HepG2 (cell line): ENCODE results near the gene PEX11B. TPM values are rescaled to one million over a fixed set of nuclear protein-coding genes. Genes with fewer than 3 reads are reported as not detected.

Experiments
- ATF3 ChIP-seq: sonication (generic); formaldehyde crosslinking; IDR thresholded peaks from 2 replicates; pipeline ENCODE4 v1.4.0; 2020; ENCODE audit warnings: missing genetic modification reagents
- ATF4 ChIP-seq, 2 experiments: fragments of 450-650 bp in 1 of 2; sonication (generic) in 1 of 2; formaldehyde crosslinking; IDR thresholded peaks; 2 replicates each; pipeline versions ENCODE4 v1.5.0 to v1.8.0; 2020 to 2022; ENCODE audit warnings: mild to moderate bottlenecking in 1 of 2, missing genetic modification reagents in 1 of 2
- ATF7 ChIP-seq, 2 experiments: fragments of 450-650 bp in 1 of 2; sonication (generic) in 1 of 2; formaldehyde crosslinking in 1 of 2; IDR thresholded peaks; 2 replicates each; pipeline versions ENCODE4 v1.4.0 to v1.6.1; 2016 to 2020; ENCODE audit warnings: antibody characterized with exemption in 1 of 2, mild to moderate bottlenecking in 1 of 2, missing genetic modification reagents in 1 of 2
- BCL6 ChIP-seq: IDR thresholded peaks from 2 replicates; pipeline ENCODE4 v1.6.1; 2016; ENCODE audit warnings: missing genetic modification reagents, missing compliant biosample characterization
- HDAC2 ChIP-seq: sonication (generic); formaldehyde crosslinking; IDR thresholded peaks from 2 replicates; pipeline ENCODE4 v1.4.0; 2020; ENCODE audit warnings: missing genetic modification reagents
- HIC2 ChIP-seq: sonication (generic); formaldehyde crosslinking; IDR thresholded peaks from 2 replicates; pipeline ENCODE4 v1.9.0; 2022; ENCODE audit warnings: low read depth, missing genetic modification reagents
- KDM3A ChIP-seq: IDR thresholded peaks from 2 replicates; pipeline ENCODE4 v1.6.1; 2018; ENCODE audit warnings: low read depth, missing compliant biosample characterization
- MXI1 ChIP-seq: IDR thresholded peaks from 3 replicates; pipeline ENCODE4 v1.6.1; 2012; ENCODE audit warnings: low read depth, low read length, inconsistent platforms, borderline replicate concordance
- PHF21A ChIP-seq: sonication (generic); formaldehyde crosslinking; IDR thresholded peaks from 2 replicates; pipeline ENCODE4 v1.5.0; 2020; ENCODE audit warnings: mild to moderate bottlenecking, missing genetic modification reagents
- POLR2A ChIP-seq, 2 experiments: IDR thresholded peaks; 2 replicates each; pipeline ENCODE4 v1.6.1; 2011; ENCODE audit warnings: low read depth in 2 of 2, low read length in 2 of 2, mild to moderate bottlenecking in 1 of 2, moderate library complexity in 1 of 2; ENCODE audit not compliant: insufficient read depth in 1 of 2
- SYNCRIP ChIP-seq: fragments of 200-400 bp; formaldehyde crosslinking; IDR thresholded peaks from 2 replicates; pipeline ENCODE4 v1.6.1; 2018; ENCODE audit warnings: mild to moderate bottlenecking, low read depth, low read length; ENCODE audit not compliant: insufficient read depth
- THAP8 ChIP-seq: sonication (generic); formaldehyde crosslinking; IDR thresholded peaks from 2 replicates; pipeline ENCODE4 v1.5.1; 2020; ENCODE audit warnings: missing genetic modification reagents, mild to moderate bottlenecking, borderline replicate concordance
- ZBTB34 ChIP-seq: sonication (generic); formaldehyde crosslinking; IDR thresholded peaks from 2 replicates; pipeline ENCODE4 v1.8.0; 2022; ENCODE audit warnings: mild to moderate bottlenecking, missing genetic modification reagents
- ZBTB4 ChIP-seq: sonication (generic); formaldehyde crosslinking; IDR thresholded peaks from 2 replicates; pipeline ENCODE4 v1.4.0; 2020; ENCODE audit warnings: missing genetic modification reagents, mild to moderate bottlenecking, borderline replicate concordance
- ZBTB43 ChIP-seq: sonication (generic); formaldehyde crosslinking; conservative IDR thresholded peaks from 2 replicates; pipeline ENCODE4 v1.4.0; 2020; ENCODE audit warnings: missing genetic modification reagents
- ZNF777 ChIP-seq: sonication (generic); formaldehyde crosslinking; IDR thresholded peaks from 2 replicates; pipeline ENCODE4 v1.4.0; 2020; ENCODE audit warnings: missing genetic modification reagents
- ZSCAN22 ChIP-seq: sonication (generic); formaldehyde crosslinking; IDR thresholded peaks from 2 replicates; pipeline ENCODE4 v1.4.0; 2020; ENCODE audit warnings: mild to moderate bottlenecking, missing genetic modification reagents
- polyA plus RNA-seq, 8 experiments: library from polyadenylated mRNA; depleted of rRNA in 3 of 8; stranded (reverse) in 7 of 8; unstranded in 1 of 8; fragments of >200 nt; fragmentation: Illumina TruSeq in 4 of 8; extraction: Trizol in 4 of 8; gene quantifications; 2 replicates each; pipeline versions ENCODE4 v1.2.1 to v1.2.3, GENCODE V29; 2011 to 2016; ENCODE audit warnings: low read depth in 4 of 8, missing spikeins in 1 of 8, mixed read lengths in 1 of 8; ENCODE audit not compliant: insufficient read depth in 1 of 8
- total RNA-seq, 5 experiments: library from RNA; depleted of rRNA; stranded (reverse); fragments of >200 nt; fragmentation: Illumina TruSeq; extraction: Trizol; gene quantifications; 2 replicates each; pipeline ENCODE4 v1.2.3, GENCODE V29; 2016; ENCODE audit warnings: low read depth in 1 of 5

The PEX11B gene
- total and polyA plus RNA-seq, 2 of the 13 experiments (the other 11 are each of a cell fraction or from before 2014, with no cell fraction given) = 21.6 to 48.4 TPM

GRCh38 chr1:145957443-145958319 is 39.2 kb upstream of the PEX11B start, which contains the start of gene LIX1L (continued):
- peak; percentile 80 for TF ChIP-seq HIC2
- peak; percentile 39; the same call in 1 of the 3 replicates for TF ChIP-seq MXI1
- peak; percentile 59; the same call in 1 of the 2 replicates for TF ChIP-seq ZNF777 (CRISPR knock-in tag)
- no peak for TF ChIP-seq ATF3 (CRISPR knock-in tag)
- TF ChIP-seq POLR2A (IDR thresholded peaks at IDR 0.05; ENCODE audit: insufficient read depth in 1 of 2, low read depth in 2 of 2, low read length in 2 of 2) = peak; percentile 59 to 71
- TF ChIP-seq PHF21A (CRISPR knock-in tag) = peak; percentile 53; the same call in 1 of the 2 replicates
- TF ChIP-seq SYNCRIP = no peak
- no peak for TF ChIP-seq ZBTB43 (CRISPR knock-in tag)
- 0 out of 2 replicates have a peak, but pooled peaks have one; percentile 16 for TF ChIP-seq BCL6 (CRISPR knock-in tag)
- TF ChIP-seq ATF7 (IDR thresholded peaks at IDR 0.05) = no peak
- no peak for TF ChIP-seq ATF7 (CRISPR knock-in tag; IDR thresholded peaks at IDR 0.05)
- 0 out of 4 replicates have a peak, but pooled peaks of 1 of the 2 experiments have one; percentile 17 for TF ChIP-seq ATF4 (CRISPR knock-in tag; IDR thresholded peaks at IDR 0.05)
- peak; percentile 40; the same call in 1 of the 2 replicates for TF ChIP-seq ZBTB34 (CRISPR knock-in tag)
- no peak for TF ChIP-seq ZBTB4 (CRISPR knock-in tag)
- 0 out of 2 replicates have a peak, but pooled peaks have one; percentile 24 for TF ChIP-seq THAP8 (CRISPR knock-in tag)
- TF ChIP-seq HDAC2 = peak; percentile 30; the same call in 1 of the 2 replicates
- no peak for TF ChIP-seq ZSCAN22 (CRISPR knock-in tag)
- TF ChIP-seq KDM3A (CRISPR knock-in tag) = no peak
